Right lung (tissue), 5 donors: ENCODE results near the gene CCP110. TPM values are rescaled to one million over a fixed set of nuclear protein-coding genes. Genes with fewer than 3 reads are reported as not detected.
A peak's percentile ranks its signal among the peaks of the same experiment; 100 is the strongest.

ENCODE experiments used
- DNase-seq, 2 donors: peaks; one replicate each; pipeline ENCODE4 v3.0.0-alpha.2; 2013
- polyA plus RNA-seq, 5 donors: library from polyadenylated mRNA; unstranded; fragments of 120-200 nt; gene quantifications; one replicate each; pipeline versions ENCODE4 v1.2.1 to v1.2.3, GENCODE V29; 2013; ENCODE audit warnings: inconsistent platforms in 1 of 5, low replicate concordance in 1 of 5; ENCODE audit not compliant: insufficient read length in 5 of 5, insufficient read depth in 1 of 5

CCP110 gene
- polyA plus RNA-seq, 5 donors, result 28.0 to 66.3 (median 53.4) TPM

DNA sequence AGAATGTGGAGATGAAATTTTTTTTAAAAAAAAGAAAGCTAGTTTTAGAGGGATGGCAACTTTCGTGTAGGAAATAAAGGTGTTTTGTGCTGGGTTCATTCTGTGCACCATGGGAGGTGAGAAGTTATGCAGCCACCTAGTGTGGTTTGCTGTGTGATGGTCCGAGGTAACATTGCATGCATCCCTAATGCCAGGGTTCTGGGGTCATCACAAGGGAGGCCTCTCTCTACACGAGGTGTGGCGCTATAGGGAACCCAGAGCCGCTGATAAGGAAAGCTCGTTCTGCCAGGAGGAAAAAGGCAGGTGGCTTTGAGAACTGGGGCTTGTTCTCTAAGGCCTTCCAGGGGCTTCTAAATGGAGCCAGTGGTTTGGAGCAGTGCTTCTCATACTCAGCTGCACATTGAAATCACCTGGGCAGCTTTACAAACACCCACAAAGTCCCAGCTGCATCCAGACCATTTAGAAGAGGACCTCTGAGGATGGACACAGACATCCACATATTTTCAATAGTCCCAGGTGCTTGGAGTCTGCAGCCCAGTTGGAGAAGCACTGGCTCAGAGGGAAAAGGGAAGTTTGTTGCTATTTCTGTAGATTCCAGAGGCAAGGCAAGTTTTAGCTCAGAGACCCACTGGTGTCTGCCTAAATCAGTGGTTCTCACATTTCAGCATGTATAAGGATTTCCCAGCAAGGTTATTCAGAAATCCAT lies 75.2 kb downstream of the CCP110 start:
- no peak for DNase-seq

DNA sequence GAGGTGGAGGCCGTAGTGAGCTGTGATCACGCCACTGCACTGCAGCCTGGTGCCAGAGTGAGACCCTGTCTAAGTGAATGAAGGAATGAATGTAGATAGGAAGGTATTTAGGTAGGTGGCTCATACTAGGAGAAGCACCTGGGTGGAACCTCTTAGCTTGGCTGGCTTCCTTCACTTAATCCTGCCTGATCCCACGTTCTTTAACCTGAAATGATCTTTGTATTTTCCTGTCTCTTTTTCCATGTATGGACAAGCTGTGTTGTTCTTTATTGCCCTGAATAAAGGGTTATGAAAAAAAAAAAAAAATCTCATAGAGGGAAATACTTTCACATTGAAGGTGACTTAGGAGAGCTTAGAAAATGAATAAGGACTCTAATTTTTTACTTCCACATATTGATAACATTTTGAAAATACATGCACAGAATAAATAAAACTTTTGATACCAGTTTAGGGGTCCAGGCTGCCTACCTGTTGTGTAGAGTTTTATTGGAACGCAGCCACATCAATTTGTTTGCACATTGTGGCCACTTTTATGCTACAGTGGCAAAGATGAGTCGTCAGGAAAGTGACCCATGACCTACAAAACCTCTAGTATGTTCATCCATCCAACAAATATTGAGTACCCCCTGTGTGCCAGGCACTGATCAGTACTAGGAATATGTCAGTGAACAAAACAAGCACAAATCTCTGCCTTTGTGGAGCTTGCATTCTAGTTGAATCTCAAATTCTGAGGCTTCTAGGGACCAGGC lies 76.4 kb downstream of the CCP110 start:
- DNase-seq, result no peak

DNA sequence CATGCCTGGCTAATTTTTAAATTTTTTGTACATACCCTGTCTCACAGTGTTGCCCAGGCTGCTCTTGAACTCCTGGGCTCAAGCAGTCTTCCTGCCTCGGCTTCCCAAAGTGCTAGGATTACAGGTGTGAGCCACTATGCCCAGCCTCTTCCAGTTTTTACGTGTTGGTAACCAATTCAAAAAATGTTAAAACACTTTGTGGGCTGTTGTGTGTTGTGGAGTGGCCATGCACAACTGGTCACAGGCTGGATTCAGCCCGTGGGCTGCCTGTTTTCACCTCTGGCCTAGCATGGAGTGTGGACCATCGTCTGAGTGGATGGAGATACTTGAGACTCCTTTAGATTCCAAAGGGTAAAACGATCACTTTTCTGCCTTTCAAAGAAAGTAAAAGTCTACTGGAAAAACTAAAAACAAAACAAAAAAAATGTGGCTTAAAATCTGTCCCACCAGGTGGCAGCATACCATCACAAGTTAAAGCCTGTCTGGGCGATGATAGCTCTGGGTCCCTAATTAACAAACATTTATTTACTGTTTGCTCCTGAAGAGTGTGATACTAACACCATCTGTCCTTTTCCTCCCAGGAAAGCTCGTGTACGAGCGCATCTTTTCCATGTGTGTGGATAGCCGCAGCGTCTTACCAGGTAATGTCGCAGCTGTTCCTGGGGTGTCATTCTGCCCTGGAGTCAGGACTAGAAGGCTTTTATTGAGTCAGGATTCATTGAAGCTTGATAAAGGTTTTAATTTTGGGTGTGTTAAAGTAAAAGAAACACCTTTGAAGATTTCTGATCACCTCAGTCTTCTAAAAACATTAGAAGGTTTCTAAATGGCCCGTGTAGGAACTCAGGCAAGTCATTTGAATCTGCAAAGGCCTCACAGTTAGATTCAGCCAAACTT lies 77.6 kb downstream of the CCP110 start:
- DNase-seq, result peak in 1 of 2 donors; percentile 35

Other genes with a start within 250 kb of the CCP110 start
- gene CLEC19A, start 238.2 kb upstream of the CCP110 start, polyA plus RNA-seq, result under 1 TPM in 3 of 5 donors, not detected in 2; 0.11 to 0.51 (median 0.50) TPM
- gene TMC5, start 106.1 kb upstream of the CCP110 start, polyA plus RNA-seq, result 10 to 100 TPM in 1 of 5 donors, 1 to 10 TPM in 4; 5.7 to 15.5 (median 9.0) TPM
- gene GDE1, start 1.8 kb upstream of the CCP110 start, polyA plus RNA-seq, result 10 to 100 TPM; 66.6 to 87.7 (median 77.3) TPM
- 10 to 100 TPM; 50.5 to 56.9 (median 55.9) TPM for gene VPS35L, start 31.8 kb downstream of the CCP110 start, polyA plus RNA-seq
- gene KNOP1, start 194.3 kb downstream of the CCP110 start, polyA plus RNA-seq, result 10 to 100 TPM; 30.1 to 42.4 (median 34.4) TPM
- gene IQCK, start 194.3 kb downstream of the CCP110 start, polyA plus RNA-seq, result 10 to 100 TPM; 23.3 to 25.1 (median 24.5) TPM